HuH-7.5 (cell line): ENCODE measurements around the gene ZCCHC8.
"Not testable (repeated sequence)": the region's sequence is repeated elsewhere in the genome, so short reads cannot be mapped to it uniquely, and the experiment has no call there.

Source experiments
- DNase-seq: peaks from one replicate; pipeline ENCODE4 v3.0.0; 2011; ENCODE audit warnings: low spot score

ZCCHC8 gene

GRCh38 chr12:122471324-122472226 lies 29.2 kb downstream of the ZCCHC8 start:
- no peak for DNase-seq

- not testable (repeated sequence) for DNase-seq
Measured at GRCh38 chr12:122470576-122470975, 30.2 kb downstream of the ZCCHC8 start.

GRCh38 chr12:122469856-122470255 lies 30.9 kb downstream of the ZCCHC8 start:
- DNase-seq = not testable (repeated sequence)

GRCh38 chr12:122467983-122468382 lies 32.7 kb downstream of the ZCCHC8 start:
- DNase-seq = no peak

GRCh38 chr12:122464317-122465042 lies 36.3 kb downstream of the ZCCHC8 start:
- DNase-seq = peak; percentile 32

DNA sequence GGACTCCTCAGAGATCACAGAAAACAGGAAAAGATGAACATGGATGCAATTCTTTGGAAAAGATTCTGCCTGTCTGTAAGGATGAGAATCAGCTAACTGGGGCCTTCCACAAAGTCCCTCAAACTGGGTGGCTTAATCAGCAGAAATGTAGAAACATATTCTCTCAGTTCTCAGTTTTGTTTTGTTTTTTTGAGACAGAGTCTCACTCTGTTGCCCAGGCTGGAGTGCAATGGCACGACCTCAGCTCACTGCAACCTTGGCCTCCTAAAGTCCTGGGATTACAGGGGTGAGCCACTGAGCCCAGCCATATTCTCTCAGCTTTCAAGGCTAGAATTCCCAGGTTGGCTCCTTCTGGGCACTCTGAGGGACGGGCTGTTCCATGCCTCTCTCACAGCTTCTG lies 40.1 kb downstream of the ZCCHC8 start:
- no peak for DNase-seq

- DNase-seq = no peak
Measured at GRCh38 chr12:122460061-122460460, 40.7 kb downstream of the ZCCHC8 start.

DNA sequence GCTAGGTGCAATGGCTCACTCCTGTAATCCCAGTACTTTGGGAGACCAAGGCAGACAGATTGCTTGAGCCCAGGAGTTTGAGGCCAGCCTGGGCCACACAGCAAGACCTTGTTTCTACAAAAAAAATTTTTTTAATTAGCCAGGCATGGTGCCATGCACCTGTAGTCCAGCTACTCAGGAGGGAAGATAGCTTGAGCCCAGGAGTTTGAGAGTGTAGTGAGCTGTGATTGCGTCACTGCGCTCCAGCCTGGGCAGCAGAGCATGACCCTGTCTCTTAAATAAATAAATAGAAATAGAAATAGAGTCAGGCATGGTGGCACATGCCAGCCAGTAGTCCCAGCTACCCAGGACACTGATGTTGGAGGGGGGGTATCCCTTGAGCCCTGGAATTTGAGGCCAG lies 41.5 kb downstream of the ZCCHC8 start:
- no peak for DNase-seq

- DNase-seq = no peak
Measured at GRCh38 chr12:122458105-122459035, 42.4 kb downstream of the ZCCHC8 start.

DNA sequence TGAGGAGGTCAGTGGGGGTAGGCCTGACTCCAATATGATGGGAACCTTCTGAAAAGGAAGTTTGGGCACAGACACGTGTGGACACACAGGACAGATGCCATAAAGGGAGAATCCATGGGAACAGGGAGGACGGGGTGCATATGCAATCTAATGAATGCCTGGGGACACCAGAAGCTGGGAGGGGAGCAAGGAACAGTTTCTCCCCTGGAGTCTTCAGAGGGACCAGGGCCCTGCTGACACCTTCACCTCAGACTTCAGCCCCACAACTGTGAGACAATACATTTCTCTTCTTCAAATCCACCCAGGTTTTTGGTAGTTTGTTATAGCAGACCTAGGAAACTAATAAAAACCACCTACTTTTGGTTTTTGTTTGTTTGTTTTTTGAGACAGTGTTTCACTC lies 43.1 kb downstream of the ZCCHC8 start:
- DNase-seq = no peak

DNA sequence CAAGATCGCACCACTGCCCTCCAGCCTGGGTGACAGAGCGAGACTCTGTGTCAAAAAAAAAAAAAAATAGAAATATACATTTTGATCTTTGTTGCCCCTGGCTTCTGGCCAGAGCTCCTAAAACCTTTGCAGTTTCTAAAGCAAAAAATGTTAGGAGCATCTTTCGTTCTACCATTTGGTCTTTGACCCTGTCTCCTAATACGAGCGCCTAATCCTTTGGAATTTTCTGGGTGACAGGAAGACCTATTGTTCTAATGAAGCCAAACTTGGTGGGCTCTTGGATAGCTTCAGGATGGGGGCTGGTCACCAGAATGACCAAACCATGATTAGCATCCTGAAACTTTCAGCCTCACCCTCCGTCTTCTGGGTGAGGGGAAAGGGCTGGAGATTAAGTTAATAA lies 46.0 kb downstream of the ZCCHC8 start:
- no peak for DNase-seq

DNA sequence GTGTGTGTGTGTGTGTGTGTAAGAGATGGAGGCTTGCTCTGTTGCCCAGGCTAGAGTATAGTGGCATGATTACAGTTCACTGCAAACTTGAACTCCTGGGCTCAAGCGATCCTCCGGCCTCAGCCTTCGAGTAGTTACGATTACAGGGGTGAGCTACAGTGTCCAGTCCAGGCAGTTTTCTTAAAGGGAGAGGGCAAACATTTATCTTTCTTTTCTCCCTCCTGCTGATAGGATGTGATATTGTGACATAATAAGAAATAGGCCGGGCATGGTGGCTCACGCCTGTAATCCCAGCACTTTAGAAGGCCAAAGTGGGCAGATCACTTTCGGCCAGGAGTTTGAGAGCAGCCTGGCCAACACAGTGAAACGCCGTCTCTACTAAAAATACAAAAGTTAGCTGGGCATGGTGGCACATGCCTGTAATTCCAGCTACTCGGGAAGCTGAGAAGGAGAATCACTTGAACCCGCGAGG lies 46.4 kb downstream of the ZCCHC8 start:
- DNase-seq = no peak

- no peak for DNase-seq
Measured at GRCh38 chr12:122452701-122453285, 47.9 kb downstream of the ZCCHC8 start.

DNA sequence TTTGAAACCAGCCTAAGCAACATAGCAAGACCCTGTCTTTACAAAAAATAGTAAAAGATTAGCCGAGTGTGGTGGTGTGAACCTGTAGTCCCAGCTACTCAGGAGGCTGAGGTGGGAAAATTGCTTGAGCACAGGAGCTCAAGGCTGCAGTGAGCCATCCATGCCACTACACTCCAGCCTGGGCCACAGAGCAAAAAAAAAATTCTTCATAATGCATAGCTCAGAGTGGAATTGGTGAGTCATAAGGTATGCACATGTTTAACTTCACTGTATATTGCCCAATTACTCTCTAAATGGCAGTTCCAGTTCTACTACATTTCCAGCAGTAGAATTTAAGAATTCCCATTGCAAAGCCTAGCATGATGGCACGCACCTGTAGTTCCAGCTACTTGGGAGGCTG lies 51.4 kb downstream of the ZCCHC8 start:
- peak; percentile 12 for DNase-seq

DNA sequence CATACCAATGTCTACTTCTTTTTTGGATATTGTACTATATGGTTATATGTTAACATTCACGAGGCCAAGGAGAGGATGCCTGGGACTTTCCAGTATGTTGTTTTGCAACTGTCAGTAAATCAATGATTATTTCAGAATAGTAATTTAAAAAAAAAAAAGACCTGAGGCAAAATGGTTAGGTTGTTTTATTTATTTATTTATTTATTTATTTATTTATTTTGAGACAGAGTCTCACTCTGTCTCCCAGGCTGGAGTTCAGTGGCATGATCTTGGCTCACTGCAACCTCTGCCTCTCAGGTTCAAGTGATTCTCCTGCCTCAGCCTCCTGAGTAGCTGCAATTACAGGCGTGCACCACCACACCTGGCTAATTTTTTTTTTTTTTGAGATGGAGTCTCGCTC lies 52.9 kb downstream of the ZCCHC8 start:
- DNase-seq = not testable (repeated sequence)

DNA sequence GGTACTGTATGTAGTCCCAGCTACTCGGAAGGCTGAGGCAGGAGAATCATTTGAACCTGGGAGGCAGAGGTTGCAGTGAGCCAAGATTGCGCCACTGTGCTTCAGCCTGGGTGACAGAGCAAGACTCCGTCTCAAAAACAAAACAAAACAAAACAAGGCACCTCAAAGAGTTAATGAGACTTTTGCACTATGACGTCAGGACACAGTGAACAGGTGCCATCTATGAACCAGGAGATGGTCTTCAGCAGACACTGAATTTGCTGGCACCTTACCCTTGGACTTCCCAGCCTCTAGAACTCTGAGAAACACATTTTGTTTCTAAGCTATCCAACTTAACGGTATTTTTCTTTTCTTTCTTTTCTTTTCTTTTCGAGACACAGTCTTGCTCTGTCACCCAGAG lies 54.3 kb downstream of the ZCCHC8 start:
- DNase-seq = not testable (repeated sequence)

DNA sequence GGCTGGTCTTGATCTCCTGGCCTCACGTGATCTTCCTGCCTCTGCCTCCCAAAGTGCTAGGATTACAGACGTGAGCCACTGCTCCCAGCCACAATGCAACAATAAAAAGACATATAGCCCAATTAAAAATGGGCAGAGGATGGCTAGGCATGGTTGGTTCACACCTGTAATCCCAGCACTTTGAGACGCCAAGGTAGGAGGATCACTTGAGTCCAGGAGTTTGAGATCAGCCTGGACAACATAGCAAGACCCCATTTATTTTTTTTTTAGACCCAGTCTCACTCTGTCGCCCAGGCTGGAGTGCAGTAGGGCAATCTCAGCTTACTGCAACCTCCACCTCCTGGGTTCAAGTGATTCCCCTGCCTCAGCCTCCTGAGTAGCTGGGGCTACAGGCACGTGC lies 56.7 kb downstream of the ZCCHC8 start:
- not testable (repeated sequence) for DNase-seq

GRCh38 chr12:122438822-122439221 lies 61.9 kb downstream of the ZCCHC8 start:
- DNase-seq = not testable (repeated sequence)

- no peak for DNase-seq
Measured at GRCh38 chr12:122437656-122438121, 63.0 kb downstream of the ZCCHC8 start.

GRCh38 chr12:122435186-122435585 lies 65.5 kb downstream of the ZCCHC8 start:
- no peak for DNase-seq

DNA sequence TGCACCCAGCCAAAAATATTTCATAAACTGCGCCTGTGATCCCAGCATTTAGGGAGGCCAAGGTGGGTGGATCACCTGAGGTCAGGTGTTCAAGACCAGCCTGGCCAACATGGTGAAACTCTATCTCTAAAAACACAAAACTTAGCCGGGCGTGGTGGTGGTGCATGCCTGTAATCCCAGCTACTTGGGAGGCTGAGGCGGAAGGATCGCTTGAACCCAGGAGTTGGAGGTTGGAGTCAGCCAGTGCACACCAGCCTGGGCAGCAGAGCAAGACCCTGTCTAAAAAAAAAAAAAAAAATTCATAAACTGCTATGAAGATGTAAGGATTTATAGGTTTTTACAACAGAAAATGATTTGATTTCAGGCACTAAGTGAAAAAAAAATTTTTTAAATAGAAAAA lies 71.7 kb downstream of the ZCCHC8 start:
- DNase-seq = not testable (repeated sequence)
